OCI-LY3 (cell line): ENCODE results near the gene ALMS1.

Source experiments
- H2AFZ ChIP-seq: fragments of 200-600, 300-600 bp; shearing (Covaris generic); 2 replicates; pipeline ENCODE4 v1.6.0; 2014; ENCODE audit warnings: antibody characterized with exemption, low read depth, low read length
- H3K27ac ChIP-seq: fragments of 200-600, 300-600 bp; sonication (generic); 2 replicates; pipeline ENCODE4 v1.5.1; 2014; ENCODE audit warnings: mild to moderate bottlenecking, low read length, moderate library complexity, mixed read lengths
- H3K27me3 ChIP-seq: fragments of 200-600, 300-600 bp; sonication (generic); 2 replicates; pipeline ENCODE4 v1.6.1; 2014; ENCODE audit warnings: low read depth, low read length, mixed read lengths
- H3K36me3 ChIP-seq: fragments of 200-600, 300-600 bp; sonication (generic); replicated peaks from 2 replicates; pipeline ENCODE3; 2014; ENCODE audit warnings: low read depth, low read length, mixed read lengths
- H3K4me1 ChIP-seq: fragments of 300-600, 200-600 bp; sonication (generic); 2 replicates; pipeline ENCODE4 v1.6.1; 2014; ENCODE audit warnings: low read length, mixed read lengths
- H3K4me2 ChIP-seq: fragments of 200-600, 300-600 bp; sonication (generic); 2 replicates; pipeline ENCODE4 v1.6.1; 2014; ENCODE audit warnings: low read length, mixed read lengths
- H3K4me3 ChIP-seq: fragments of 300-600, 200-600 bp; sonication (generic); 2 replicates; pipeline ENCODE4 v1.5.1; 2014; ENCODE audit warnings: antibody characterized with exemption, mild to moderate bottlenecking, low read length, moderate library complexity
- H3K79me2 ChIP-seq: fragments of 300-600, 200-600 bp; shearing (Covaris generic); 2 replicates; pipeline ENCODE4 v1.6.1; 2014; ENCODE audit warnings: mild to moderate bottlenecking, low read length, mixed read lengths
- H3K9ac ChIP-seq: fragments of 300-600, 200-600 bp; shearing (Covaris generic); 2 replicates; pipeline ENCODE4 v1.6.0; 2014; ENCODE audit warnings: mild to moderate bottlenecking, low read length, moderate library complexity
- H3K9me3 ChIP-seq: fragments of 200-600, 300-600 bp; shearing (Covaris generic); 2 replicates; pipeline ENCODE4 v1.6.1; 2014; ENCODE audit warnings: low read length, mixed read lengths; ENCODE audit not compliant: insufficient read depth
- H4K20me1 ChIP-seq: fragments of 200-600, 300-600 bp; sonication (generic); 2 replicates; pipeline ENCODE4 v1.6.1; 2016; ENCODE audit warnings: low read length, mixed read lengths; ENCODE audit not compliant: insufficient read depth
- EZH2phosphoT487 ChIP-seq: fragments of 200-600 bp; shearing (Covaris generic); IDR thresholded peaks from 2 replicates; pipeline ENCODE4 v1.6.1; 2018; ENCODE audit warnings: antibody characterized with exemption, mixed run types, low read depth
- TF ChIP-seq, protein P1 (sequence below): fragments of 200-600, 300-600 bp; sonication (generic); IDR thresholded peaks from 2 replicates; pipeline ENCODE4 v1.5.1; 2014; ENCODE audit warnings: antibody characterized with exemption, low read length, low read depth

The ALMS1 gene

GRCh38 chr2:73651591-73652230 is 266.1 kb downstream of the ALMS1 start:
- no peaks in the 10 kb centered on the region for H3K9me3 ChIP-seq
- no peak overlapping the region for H3K27ac ChIP-seq
- H3K4me2 ChIP-seq, result no peak overlapping the region
- no peaks in the 10 kb centered on the region for H3K36me3 ChIP-seq
- H2AFZ ChIP-seq, result no peak overlapping the region
- no peak for TF ChIP-seq EZH2phosphoT487
- TF ChIP-seq, protein P1, sequence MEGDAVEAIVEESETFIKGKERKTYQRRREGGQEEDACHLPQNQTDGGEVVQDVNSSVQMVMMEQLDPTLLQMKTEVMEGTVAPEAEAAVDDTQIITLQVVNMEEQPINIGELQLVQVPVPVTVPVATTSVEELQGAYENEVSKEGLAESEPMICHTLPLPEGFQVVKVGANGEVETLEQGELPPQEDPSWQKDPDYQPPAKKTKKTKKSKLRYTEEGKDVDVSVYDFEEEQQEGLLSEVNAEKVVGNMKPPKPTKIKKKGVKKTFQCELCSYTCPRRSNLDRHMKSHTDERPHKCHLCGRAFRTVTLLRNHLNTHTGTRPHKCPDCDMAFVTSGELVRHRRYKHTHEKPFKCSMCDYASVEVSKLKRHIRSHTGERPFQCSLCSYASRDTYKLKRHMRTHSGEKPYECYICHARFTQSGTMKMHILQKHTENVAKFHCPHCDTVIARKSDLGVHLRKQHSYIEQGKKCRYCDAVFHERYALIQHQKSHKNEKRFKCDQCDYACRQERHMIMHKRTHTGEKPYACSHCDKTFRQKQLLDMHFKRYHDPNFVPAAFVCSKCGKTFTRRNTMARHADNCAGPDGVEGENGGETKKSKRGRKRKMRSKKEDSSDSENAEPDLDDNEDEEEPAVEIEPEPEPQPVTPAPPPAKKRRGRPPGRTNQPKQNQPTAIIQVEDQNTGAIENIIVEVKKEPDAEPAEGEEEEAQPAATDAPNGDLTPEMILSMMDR, result no peak
- H3K27me3 ChIP-seq, result 0 out of 2 replicates have a peak, but pooled peaks cover 4% of the 10 kb centered on the region
- no peak overlapping the region for H3K4me3 ChIP-seq
- H3K79me2 ChIP-seq, result no peaks in the 10 kb centered on the region
- no peak overlapping the region for H3K9ac ChIP-seq
- H3K4me1 ChIP-seq, result peaks cover 11% of the 10 kb centered on the region
- H4K20me1 ChIP-seq, result no peaks in the 10 kb centered on the region

GRCh38 chr2:73652348-73652747 is 266.7 kb downstream of the ALMS1 start:
- H3K27me3 ChIP-seq, result 0 out of 2 replicates have a peak, but pooled peaks cover 4% of the 10 kb centered on the region
- no peaks in the 10 kb centered on the region for H3K36me3 ChIP-seq
- H4K20me1 ChIP-seq, result no peaks in the 10 kb centered on the region
- H3K9ac ChIP-seq, result no peak overlapping the region
- no peaks in the 10 kb centered on the region for H3K79me2 ChIP-seq
- H3K4me3 ChIP-seq, result no peak overlapping the region
- H2AFZ ChIP-seq, result no peak overlapping the region
- TF ChIP-seq, protein P1, result no peak
- TF ChIP-seq EZH2phosphoT487, result no peak
- no peaks in the 10 kb centered on the region for H3K9me3 ChIP-seq
- H3K27ac ChIP-seq, result no peak overlapping the region
- no peak overlapping the region for H3K4me2 ChIP-seq
- peaks cover 11% of the 10 kb centered on the region for H3K4me1 ChIP-seq

GRCh38 chr2:73654175-73654574 is 268.5 kb downstream of the ALMS1 start:
- no peak overlapping the region for H2AFZ ChIP-seq
- H3K4me3 ChIP-seq, result no peak overlapping the region
- TF ChIP-seq, protein P1, result no peak
- TF ChIP-seq EZH2phosphoT487, result no peak
- H3K36me3 ChIP-seq, result no peaks in the 10 kb centered on the region
- H3K27ac ChIP-seq, result no peak overlapping the region
- H3K27me3 ChIP-seq, result 0 out of 2 replicates have a peak, but pooled peaks cover 3% of the 10 kb centered on the region
- H3K9me3 ChIP-seq, result no peaks in the 10 kb centered on the region
- H3K79me2 ChIP-seq, result no peaks in the 10 kb centered on the region
- peaks cover 11% of the 10 kb centered on the region for H3K4me1 ChIP-seq
- no peak overlapping the region for H3K4me2 ChIP-seq
- no peaks in the 10 kb centered on the region for H4K20me1 ChIP-seq
- no peak overlapping the region for H3K9ac ChIP-seq
